Duodenal mucosa (tissue), 2 donors: ENCODE data around the gene ETV5.
"Not testable (repeated sequence)": the region's sequence is repeated elsewhere in the genome, so short reads cannot be mapped to it uniquely, and the experiment has no call there.

Experiments used
- H3K27ac ChIP-seq: one replicate; pipeline ENCODE4 v1.7.0; 2013; ENCODE audit warnings: low read depth, low read length
- H3K27me3 ChIP-seq, 2 donors: one replicate each; pipeline ENCODE4 v1.7.0; 2013; ENCODE audit warnings: low read length in 2 of 2, control low read depth in 1 of 2; ENCODE audit not compliant: insufficient read depth in 2 of 2, control insufficient read depth in 1 of 2
- H3K36me3 ChIP-seq, 2 donors: one replicate each; pipeline ENCODE4 v1.7.0; 2013; ENCODE audit warnings: low read length in 2 of 2, control low read depth in 1 of 2; ENCODE audit not compliant: insufficient read depth in 2 of 2, control insufficient read depth in 1 of 2
- H3K4me1 ChIP-seq, 2 donors: one replicate each; pipeline ENCODE4 v1.7.0; 2013; ENCODE audit warnings: low read length in 2 of 2, control low read depth in 1 of 2; ENCODE audit not compliant: insufficient read depth in 2 of 2, control insufficient read depth in 1 of 2
- H3K4me3 ChIP-seq, 2 donors: one replicate each; pipeline ENCODE4 v1.7.0; 2013; ENCODE audit warnings: low read length in 2 of 2, low read depth in 1 of 2
- H3K9ac ChIP-seq, 2 donors: one replicate each; pipeline ENCODE4 v1.7.0; 2013; ENCODE audit warnings: low read length in 2 of 2, low read depth in 1 of 2
- H3K9me3 ChIP-seq, 2 donors: one replicate each; pipeline ENCODE4 v1.7.0; 2013; ENCODE audit warnings: low read length in 2 of 2, control low read depth in 1 of 2; ENCODE audit not compliant: control insufficient read depth in 1 of 2

ETV5 gene

GRCh38 chr3:186035277-186035676 is 73.6 kb downstream of the ETV5 start:
- H3K9me3 ChIP-seq: no peaks in the 10 kb centered on the region
- H3K36me3 ChIP-seq: no peaks in the 10 kb centered on the region
- H3K4me3 ChIP-seq: no peak overlapping the region
- no peaks in the 10 kb centered on the region for H3K27me3 ChIP-seq
- H3K9ac ChIP-seq: no peak overlapping the region
- H3K27ac ChIP-seq: no peak overlapping the region
- no peaks in the 10 kb centered on the region for H3K4me1 ChIP-seq

GRCh38 chr3:186032321-186032720 is 76.6 kb downstream of the ETV5 start:
- no peaks in the 10 kb centered on the region for H3K27me3 ChIP-seq

GRCh38 chr3:186025993-186026392 is 82.9 kb downstream of the ETV5 start:
- H3K4me3 ChIP-seq, H3K27me3 ChIP-seq, H3K9ac ChIP-seq, H3K27ac ChIP-seq, H3K9me3 ChIP-seq, H3K4me1 ChIP-seq, H3K36me3 ChIP-seq: not testable (repeated sequence)

More at GRCh38 chr3:186032321-186032720, 76.6 kb downstream of the ETV5 start:
- Histone ChIP-seq H3K27ac (no peak overlapping the region), H3K4me3 (no peak overlapping the region), H3K4me1 (no peaks in the 10 kb centered on the region), H3K36me3 (no peaks in the 10 kb centered on the region), H3K9me3 (no peaks in the 10 kb centered on the region), H3K9ac (no peak overlapping the region)

- H3K4me1 ChIP-seq: no peaks in the 10 kb centered on the region
- H3K4me3 ChIP-seq: no peak overlapping the region
- H3K27me3 ChIP-seq: peaks cover 0 to 8% of the 10 kb centered on the region in 2 donors
- H3K27ac ChIP-seq: no peak overlapping the region
- H3K9ac ChIP-seq: no peak overlapping the region
- H3K36me3 ChIP-seq: no peaks in the 10 kb centered on the region
- no peaks in the 10 kb centered on the region for H3K9me3 ChIP-seq
Observed at GRCh38 chr3:186025161-186025560, 83.7 kb downstream of the ETV5 start.

GRCh38 chr3:186024210-186024609 is 84.7 kb downstream of the ETV5 start:
- H3K9ac ChIP-seq: no peak overlapping the region
- H3K27ac ChIP-seq: no peak overlapping the region
- H3K4me1 ChIP-seq: no peaks in the 10 kb centered on the region
- no peak overlapping the region for H3K4me3 ChIP-seq
- no peaks in the 10 kb centered on the region for H3K9me3 ChIP-seq
- no peaks in the 10 kb centered on the region for H3K36me3 ChIP-seq
- H3K27me3 ChIP-seq: peaks cover 0 to 8% of the 10 kb centered on the region in 2 donors

- Histone ChIP-seq H3K4me1 (no peaks in the 10 kb centered on the region), H3K27me3 (peaks cover 0 to 8% of the 10 kb centered on the region in 2 donors), H3K27ac (no peak overlapping the region), H3K9ac (no peak overlapping the region), H3K9me3 (no peaks in the 10 kb centered on the region), H3K36me3 (no peaks in the 10 kb centered on the region), H3K4me3 (no peak overlapping the region)
Observed at GRCh38 chr3:186022931-186023330, 86.0 kb downstream of the ETV5 start.

GRCh38 chr3:186021673-186022362 is 87.1 kb downstream of the ETV5 start:
- Histone ChIP-seq H3K27me3 (peaks cover 0 to 8% of the 10 kb centered on the region in 2 donors), H3K27ac (no peak overlapping the region), H3K4me1 (no peaks in the 10 kb centered on the region), H3K36me3 (no peaks in the 10 kb centered on the region), H3K4me3 (no peak overlapping the region), H3K9ac (no peak overlapping the region), H3K9me3 (no peaks in the 10 kb centered on the region)

- not testable (repeated sequence) for H3K27ac ChIP-seq
Observed at GRCh38 chr3:186021250-186021649, 87.6 kb downstream of the ETV5 start.

GRCh38 chr3:186019288-186019687 is 89.6 kb downstream of the ETV5 start:
- H3K27me3 ChIP-seq, H3K9ac ChIP-seq, H3K27ac ChIP-seq, H3K4me1 ChIP-seq, H3K36me3 ChIP-seq, H3K9me3 ChIP-seq, H3K4me3 ChIP-seq: not testable (repeated sequence)

More at GRCh38 chr3:186021250-186021649, 87.6 kb downstream of the ETV5 start:
- not testable (repeated sequence) for H3K4me1 ChIP-seq, H3K9ac ChIP-seq, H3K9me3 ChIP-seq, H3K27me3 ChIP-seq, H3K4me3 ChIP-seq, H3K36me3 ChIP-seq

- Histone ChIP-seq H3K27me3 (no peaks in the 10 kb centered on the region), H3K4me3 (no peak overlapping the region), H3K4me1 (no peaks in the 10 kb centered on the region), H3K9ac (no peak overlapping the region), H3K27ac (no peak overlapping the region), H3K9me3 (no peaks in the 10 kb centered on the region), H3K36me3 (no peaks in the 10 kb centered on the region)
Observed at GRCh38 chr3:186014866-186015265, 94.0 kb downstream of the ETV5 start.
